CD4-positive, alpha-beta T cell treated with Interleukin-15 for 1 hour (primary cell): ENCODE results near the gene TULP4.
"Not testable (repeated sequence)": the region's sequence is repeated elsewhere in the genome, so short reads cannot be mapped to it uniquely, and the experiment has no call there.

Experiments
- DNase-seq: peaks from one replicate; pipeline ENCODE4 v3.0.0-alpha.2; 2020

The TULP4 gene

GRCh38 chr6:158508450-158508849 lies 196.2 kb downstream of the TULP4 start:
- no peak for DNase-seq

DNA sequence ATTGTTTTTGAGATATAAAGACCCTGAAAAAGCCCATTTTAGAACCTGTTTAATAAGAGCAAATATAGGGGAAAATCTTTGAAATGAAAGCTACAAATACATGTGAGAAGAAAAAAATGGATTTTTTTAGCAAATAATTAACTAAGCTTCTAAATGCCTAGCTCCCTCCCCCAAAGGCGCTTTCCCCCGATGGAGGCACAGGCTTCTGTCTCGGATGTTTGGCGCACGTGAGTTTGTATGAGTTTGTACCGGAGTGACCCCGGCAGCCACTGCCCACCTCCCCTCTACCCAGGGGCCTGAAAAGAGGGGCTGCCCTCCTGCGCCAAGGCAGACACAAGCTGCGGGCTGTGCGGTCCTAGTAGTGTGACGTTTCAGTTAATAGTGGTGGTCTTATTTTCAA lies 197.2 kb downstream of the TULP4 start:
- no peak for DNase-seq

- no peak for DNase-seq
Measured at GRCh38 chr6:158512809-158513208, 200.5 kb downstream of the TULP4 start.

- DNase-seq = no peak
Measured at GRCh38 chr6:158514176-158514575, 201.9 kb downstream of the TULP4 start.

DNA sequence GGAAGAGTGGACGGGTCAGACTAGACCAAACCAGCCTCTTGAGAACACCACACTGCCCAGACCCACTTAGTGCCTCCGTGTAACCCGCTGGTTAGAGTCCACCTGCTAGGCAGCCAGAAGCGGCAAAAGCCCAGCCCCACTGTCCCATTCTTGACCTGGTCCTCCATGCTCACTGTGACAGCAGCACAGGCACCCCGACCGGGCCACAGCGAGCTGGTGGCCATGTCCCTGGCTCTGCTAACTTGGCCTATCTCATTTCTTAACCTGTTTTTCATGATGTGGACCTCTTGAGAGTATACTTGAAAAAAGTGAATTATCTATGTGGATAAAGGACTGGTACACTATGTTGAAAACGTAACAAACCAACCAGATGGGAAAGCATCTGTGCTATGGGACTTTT lies 202.7 kb downstream of the TULP4 start:
- no peak for DNase-seq

- no peak for DNase-seq
Measured at GRCh38 chr6:158516098-158516497, 203.8 kb downstream of the TULP4 start.

GRCh38 chr6:158517038-158517437 lies 204.8 kb downstream of the TULP4 start:
- DNase-seq = no peak

GRCh38 chr6:158517581-158517980 lies 205.3 kb downstream of the TULP4 start:
- DNase-seq = no peak

GRCh38 chr6:158518191-158519127 lies 206.2 kb downstream of the TULP4 start:
- DNase-seq = peak; percentile 51

DNA sequence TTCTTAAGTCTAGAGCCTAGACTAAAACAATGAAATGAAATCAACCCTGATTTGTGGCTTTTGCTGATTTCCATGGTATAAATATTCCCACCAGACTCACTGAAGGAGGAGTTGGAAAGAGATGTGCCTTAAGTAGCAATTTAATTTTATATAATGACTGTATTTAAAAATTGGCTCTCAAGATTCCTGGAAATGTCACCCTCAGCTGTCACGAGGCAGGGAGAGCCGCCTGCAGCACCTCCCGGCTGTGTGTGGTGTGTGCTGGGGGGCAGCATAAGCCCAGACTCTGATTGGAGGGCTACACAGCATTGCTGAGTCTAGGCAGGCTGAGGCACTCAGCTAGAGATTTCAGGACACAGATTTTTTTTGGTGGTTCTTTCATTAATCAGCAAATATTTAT lies 207.0 kb downstream of the TULP4 start:
- no peak for DNase-seq

DNA sequence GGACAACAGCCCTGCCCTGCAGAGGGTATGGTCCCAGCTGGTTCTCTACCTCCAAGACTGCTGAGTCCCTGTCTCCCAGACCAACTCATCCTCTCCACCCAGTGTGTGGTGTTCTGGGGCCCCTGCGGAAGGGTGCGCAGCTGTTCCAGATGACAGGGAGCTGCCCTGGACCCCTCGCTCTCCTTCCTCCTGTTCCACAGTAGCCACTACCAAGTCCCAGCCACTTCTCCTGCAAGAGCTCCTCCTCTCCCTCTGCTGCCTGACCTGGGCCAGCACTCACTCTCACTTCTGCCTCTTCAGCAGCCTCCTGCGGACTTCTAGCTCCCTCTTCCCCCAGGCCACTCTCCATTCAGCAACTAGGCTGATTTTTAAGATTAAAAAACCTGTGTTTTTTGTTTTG lies 207.5 kb downstream of the TULP4 start:
- no peak for DNase-seq

- not testable (repeated sequence) for DNase-seq
Measured at GRCh38 chr6:158520975-158521374, 208.7 kb downstream of the TULP4 start.

DNA sequence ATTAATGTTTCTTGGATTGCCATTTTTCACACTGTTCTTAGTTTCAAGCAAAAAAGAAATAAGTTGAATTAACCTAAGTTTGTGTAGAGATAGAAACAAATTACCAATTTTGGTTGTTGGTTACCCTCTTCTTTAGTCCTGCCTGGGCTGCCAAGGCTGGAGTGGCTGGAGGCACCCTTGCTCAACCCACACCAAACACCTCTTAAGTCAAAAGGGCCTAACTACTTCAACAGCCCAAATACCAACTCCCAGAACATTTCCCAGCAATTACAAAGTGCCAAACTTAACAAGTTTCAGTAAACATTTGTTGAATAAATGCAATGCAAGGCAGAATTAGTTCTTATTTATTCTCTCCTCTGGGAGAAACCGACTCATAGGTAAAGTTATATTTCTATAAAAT lies 209.5 kb downstream of the TULP4 start:
- no peak for DNase-seq

DNA sequence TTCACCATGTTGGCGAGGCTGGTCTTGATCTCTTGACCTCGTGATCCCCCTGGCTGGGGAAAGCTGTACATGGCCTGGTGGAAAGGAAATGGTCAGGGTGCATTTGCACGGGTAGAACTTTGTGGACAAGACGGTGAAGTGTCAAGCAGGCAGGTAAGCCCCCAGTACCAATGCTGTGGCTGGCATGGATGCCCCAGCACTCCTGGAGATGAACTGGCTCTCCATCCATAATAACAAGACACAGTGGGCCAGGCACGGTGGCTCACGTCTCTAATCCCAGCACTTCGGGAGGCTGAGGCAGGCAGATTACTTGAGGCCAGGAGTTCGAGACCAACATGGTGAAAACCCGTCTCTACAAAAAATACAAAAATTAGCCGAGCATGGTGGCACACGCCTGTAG lies 210.4 kb downstream of the TULP4 start:
- no peak for DNase-seq

- no peak for DNase-seq
Measured at GRCh38 chr6:158524311-158524710, 212.0 kb downstream of the TULP4 start.

DNA sequence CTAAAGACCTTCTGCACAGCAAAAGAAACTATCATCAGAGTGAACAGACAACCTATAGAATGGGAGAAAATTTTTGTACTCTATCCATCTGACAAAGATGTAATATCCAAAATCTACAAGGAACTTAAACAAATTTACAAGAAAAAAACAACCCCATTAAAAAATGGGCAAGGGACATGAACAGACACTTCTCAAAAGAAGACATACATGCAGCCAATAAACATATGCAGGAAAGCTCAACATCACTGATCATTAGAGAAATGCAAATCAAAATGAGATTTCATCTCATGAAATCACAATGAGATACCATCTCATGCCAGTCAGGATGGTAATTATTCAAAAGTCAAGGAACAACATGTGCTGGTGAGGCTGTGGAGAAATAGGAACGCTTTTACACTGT lies 215.6 kb downstream of the TULP4 start:
- DNase-seq = not testable (repeated sequence)

DNA sequence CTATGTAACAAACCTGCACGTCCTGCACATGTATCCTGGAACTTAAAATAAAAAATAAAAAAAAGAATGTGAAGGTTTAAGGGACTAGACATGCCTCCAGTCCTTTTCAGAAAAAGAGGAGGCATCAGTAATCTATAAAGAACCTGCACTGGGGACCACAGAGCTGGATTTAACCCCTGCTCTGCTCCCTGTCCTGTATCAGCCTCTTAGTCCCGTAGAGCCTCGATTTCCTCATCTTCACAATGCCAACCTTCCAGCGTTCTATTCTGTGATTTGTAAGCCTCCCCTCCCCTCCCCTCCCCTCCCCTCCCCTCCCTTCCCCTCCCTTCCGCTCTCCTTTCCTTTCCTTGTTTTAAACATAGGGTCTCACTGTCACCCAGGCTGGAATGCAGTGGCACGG lies 216.6 kb downstream of the TULP4 start:
- no peak for DNase-seq

DNA sequence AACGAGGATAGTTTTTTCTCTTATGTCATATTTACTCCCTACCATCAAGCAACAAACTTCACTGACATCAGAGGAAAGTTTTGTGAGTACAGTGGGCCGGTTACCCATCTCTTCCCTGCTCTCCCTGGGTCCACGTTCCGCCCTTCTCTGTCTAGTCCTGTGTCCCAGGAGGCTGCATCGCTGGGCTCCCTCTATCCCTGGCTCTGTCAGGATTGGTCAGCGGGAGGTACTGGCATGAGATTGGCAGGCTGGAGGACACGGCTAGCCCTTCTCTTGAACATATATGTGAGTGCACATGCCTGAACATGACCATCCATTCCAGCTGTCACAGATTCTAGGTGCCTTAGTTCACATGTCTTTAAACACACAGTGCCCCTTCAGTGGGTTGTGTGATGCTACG lies 217.4 kb downstream of the TULP4 start:
- DNase-seq = no peak

DNA sequence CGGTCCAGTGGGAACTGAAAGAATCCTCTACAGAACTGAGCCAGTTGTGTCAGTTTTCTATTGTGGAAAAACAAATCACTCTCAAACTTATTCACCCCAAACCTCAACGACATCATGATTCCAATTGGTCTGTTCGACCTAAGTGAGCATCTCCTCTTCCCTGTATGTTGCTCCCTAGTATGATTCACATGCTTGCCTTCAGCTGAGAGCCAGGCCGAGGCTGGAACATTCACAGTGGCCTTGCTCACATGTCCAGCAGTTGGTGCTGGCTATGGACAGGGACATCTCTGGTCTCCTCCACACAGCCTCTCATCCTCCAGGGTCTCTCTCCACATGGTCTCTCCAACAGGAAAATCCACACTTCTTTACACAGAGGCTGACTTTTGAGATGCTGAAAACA lies 219.3 kb downstream of the TULP4 start:
- DNase-seq = no peak

- no peak for DNase-seq
Measured at GRCh38 chr6:158531970-158532369, 219.7 kb downstream of the TULP4 start.

GRCh38 chr6:158536084-158536890 lies 224.0 kb downstream of the TULP4 start:
- DNase-seq = peak; percentile 58

DNA sequence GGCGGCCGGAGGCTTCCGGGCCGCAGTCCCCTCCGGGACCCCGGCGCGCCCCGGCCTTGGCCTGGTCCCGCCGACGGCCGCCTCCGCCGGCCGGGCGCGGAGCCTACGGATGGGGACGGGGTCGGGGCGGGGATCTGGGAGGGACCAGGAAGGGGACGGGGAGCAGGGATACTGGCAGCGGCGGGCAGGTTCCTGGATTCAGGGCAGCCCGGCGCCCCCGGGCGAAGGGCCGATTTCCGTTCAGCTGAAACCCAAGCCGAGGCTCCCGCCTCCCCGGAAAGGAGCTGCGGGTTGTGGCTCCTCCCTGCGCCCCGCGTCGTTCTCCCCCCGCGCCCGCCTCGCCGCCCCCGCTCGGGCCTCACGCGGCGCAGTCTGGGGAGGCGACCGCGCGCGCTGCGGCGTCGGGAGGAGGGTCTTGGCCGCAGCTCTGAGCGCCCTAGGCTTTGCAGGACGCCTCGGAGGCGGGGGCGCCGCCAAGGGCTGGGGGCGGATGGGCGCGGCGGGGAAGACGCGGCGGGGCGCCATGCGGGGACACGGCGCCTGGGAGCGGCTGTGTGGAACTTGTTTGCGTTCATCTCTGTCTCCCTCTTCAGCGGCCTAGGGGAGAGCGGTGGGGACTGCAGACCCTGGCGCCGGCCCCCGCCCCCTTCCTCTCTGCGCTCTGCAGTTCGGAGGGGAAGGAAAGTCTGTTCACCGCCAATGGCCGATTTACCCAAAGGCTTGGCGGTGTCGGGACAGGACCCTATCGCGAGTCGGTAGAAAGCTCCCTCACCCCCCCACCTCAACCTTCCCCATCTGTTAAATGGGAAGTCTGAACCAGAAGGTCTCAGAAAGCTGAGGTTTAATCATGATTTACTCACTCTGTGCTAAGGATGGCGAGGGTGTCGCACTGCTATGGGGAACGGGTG lies 224.9 kb downstream of the TULP4 start:
- DNase-seq = no peak

DNA sequence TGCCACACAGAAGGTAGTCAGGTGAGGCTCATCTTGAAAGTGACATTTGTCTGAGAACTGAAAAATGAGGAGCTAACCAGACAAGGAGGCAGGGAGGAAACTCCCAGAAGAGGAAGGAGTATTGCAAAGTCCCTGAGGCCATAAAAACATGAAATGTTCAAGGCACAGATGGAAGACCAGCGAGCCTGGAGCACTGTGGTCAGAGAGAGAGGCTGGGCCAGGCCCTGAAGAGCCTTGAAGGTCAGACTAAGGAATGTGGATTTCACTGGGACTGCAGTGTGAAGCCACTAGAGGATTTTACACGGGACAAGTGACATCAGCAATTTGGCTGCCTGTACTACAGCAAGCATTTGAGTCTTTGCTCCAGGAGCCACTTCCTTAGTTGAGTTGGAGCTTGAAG lies 226.5 kb downstream of the TULP4 start:
- DNase-seq = no peak
